NB4 (cell line): ENCODE measurements around the gene DRAM1.
"Not testable (repeated sequence)": the region's sequence is repeated elsewhere in the genome, so short reads cannot be mapped to it uniquely, and the experiment has no call there.

Source experiments
- CTCF ChIP-seq: IDR thresholded peaks from one replicate; pipeline ENCODE4 v1.5.1; 2012; ENCODE audit warnings: low read depth, low read length
- MAX ChIP-seq: IDR thresholded peaks from 2 replicates; pipeline ENCODE4 v1.6.1; 2011; ENCODE audit warnings: low read depth, low read length
- MYC ChIP-seq: IDR thresholded peaks from 2 replicates; pipeline ENCODE4 v1.6.1; 2011; ENCODE audit warnings: low read depth, low read length
- POLR2A ChIP-seq: IDR thresholded peaks from 2 replicates; pipeline ENCODE4 v1.6.1; 2011; ENCODE audit warnings: mild to moderate bottlenecking; ENCODE audit not compliant: insufficient read length; ENCODE audit errors: extremely low read depth

- not testable (repeated sequence) for TF ChIP-seq POLR2A, CTCF, MAX, MYC
Observed at GRCh38 chr12:101861688-101862087, 15.7 kb upstream of the DRAM1 start.
